CD4-positive, alpha-beta T cell treated with Interleukin-17A for 4 hours (primary cell): ENCODE measurements around the gene GPX5.

ENCODE experiments used
- DNase-seq: peaks from one replicate; pipeline ENCODE4 v3.0.0-alpha.2; 2020; ENCODE audit warnings: mixed read lengths

The GPX5 gene

GRCh38 chr6:28563430-28564095 lies 37.9 kb downstream of the GPX5 start:
- no peak for DNase-seq

DNA sequence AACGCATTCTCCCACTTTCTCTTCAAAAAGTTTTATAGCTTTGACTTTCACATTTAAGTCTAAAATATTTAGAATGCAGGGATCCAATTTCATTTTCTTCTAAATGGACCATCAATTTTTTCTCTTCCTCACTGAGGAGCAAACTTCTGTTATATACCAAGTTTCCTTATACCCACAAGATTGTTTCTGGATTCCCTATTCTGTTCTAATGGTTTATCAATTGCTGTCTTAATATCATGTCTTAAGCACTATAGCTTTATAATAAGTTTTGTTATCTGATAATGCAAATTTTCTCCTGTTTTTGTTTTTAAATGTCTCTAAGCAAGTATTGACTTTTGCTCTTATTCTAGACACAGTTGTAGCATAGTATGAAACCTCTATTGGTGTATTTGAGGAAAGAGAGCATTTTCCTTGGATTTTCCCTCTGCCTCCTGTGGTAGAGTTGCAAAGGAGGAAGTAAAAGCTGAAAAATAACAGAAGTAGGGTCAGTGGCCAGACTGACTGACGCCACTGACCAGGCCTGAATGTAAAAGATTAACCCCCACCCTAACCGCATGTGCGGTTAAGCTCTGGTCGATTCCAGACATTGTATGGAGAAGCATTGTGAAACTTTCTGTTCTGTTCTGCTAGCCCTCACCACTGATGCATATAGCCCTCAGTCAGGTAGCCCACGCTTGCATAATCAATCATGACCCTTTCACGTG lies 40.3 kb downstream of the GPX5 start:
- no peak for DNase-seq

DNA sequence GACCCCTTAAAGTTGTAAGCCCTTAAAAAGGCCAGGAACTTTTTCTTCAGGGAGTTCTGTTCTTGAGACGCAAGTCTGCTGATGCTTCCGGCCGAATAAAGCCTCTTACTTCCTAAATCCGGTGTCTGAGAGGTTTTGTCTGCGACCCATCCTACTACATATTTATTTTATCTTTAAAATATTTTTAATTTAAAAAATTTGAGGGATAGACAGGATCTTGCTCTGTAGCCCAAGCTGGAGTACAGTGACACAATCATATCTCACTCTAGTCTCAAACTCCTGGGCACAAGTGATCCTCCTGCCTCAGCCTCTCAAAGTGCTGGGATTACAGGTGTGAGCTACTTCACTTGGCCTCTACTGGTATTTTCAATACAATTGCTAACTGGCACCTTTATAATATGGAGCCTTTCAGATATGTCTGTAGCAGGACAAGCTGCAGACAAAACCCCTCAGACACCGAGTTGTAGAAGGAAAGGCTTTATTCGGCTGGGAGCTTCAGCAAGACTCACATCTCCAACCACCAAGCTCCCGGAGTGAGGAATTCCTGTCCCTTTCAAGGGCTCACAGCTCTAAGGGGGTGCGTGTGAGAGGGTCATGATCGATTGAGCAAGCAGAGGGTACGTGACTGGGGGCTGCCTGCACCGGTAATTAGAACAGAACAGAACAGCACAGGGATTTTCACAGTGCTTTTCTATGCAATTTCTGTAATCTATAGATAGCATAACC lies 41.0 kb downstream of the GPX5 start:
- no peak for DNase-seq

DNA sequence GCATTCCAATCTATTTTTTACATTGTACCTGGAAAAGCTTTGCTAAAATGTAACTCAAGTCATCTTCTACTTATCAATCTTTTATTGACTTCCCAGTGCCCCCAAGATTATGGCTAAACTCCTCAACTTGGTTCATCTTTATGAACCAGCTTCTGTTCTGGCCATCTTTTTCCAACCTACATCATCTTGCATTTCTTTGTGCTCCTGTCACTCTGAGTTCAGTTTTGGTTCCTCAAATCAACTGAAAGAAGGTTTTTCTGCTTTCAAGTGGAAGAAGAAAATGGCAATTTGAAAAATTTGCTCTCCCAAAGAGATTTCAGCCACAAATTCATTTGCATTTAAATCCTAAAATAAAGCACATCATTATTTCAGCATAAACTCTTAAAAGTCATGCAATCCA lies 41.8 kb downstream of the GPX5 start:
- no peak for DNase-seq

GRCh38 chr6:28568515-28569108 lies 42.9 kb downstream of the GPX5 start:
- DNase-seq, result no peak

DNA sequence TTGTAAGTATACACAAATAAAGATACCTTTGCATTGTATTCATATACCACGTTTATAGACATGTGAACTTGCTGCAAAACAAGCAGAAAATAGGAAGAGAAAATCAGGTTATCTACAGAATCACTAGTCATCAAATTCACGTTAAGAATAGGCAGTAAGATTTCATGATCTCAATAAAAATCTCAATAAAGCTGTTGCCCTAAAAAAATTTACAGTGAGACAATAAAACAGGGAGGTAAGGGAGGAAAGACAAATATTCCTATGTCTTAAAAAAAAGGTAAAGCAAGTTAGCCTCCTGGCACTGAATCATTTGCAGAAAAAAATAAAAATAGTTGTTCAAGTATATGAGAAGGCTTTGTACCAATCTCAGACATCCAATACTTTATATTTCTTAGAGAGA lies 44.1 kb downstream of the GPX5 start:
- DNase-seq, result no peak

- DNase-seq, result no peak
Observed at GRCh38 chr6:28580475-28580874, 54.8 kb downstream of the GPX5 start.

DNA sequence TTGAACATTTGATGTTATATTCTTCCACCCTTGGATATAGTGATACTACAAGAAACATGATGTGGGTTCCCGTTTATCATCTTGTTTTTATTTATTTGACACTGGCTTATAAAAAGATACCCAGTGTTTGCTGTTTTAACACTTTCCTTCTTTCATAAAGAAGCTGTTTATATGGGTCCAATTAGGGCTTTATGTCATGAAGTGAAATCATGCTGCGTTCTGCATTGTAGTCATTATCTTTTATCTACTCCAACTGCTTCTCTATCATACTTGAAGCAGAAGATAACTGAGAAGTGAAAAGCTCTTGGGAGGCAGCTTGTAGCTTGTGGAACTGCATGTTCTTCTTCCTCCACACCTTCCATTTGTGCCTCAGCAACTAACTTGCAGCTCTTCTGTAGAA lies 57.8 kb downstream of the GPX5 start:
- no peak for DNase-seq
